ENCODE measurements around the gene PAMR1. TPM values are rescaled to one million over a fixed set of nuclear protein-coding genes. Genes with fewer than 3 reads are reported as not detected.

Gene PAMR1
- total and polyA plus RNA-seq, 2 experiments from 2014 or later: 119 to 151 TPM

- Histone ChIP-seq H3K4me3 (peak overlapping the region; percentile 22; the same call in 1 of the 2 replicates), H3K9ac (peak overlapping the region; percentile 49), H3K4me2 (ENCODE audit: unreplicated experiment) (peak overlapping the region; percentile 46), H3K4me1 (ENCODE audit: insufficient read depth) (peaks cover 43% of the 10 kb centered on the region), H3K79me2 (ENCODE audit: insufficient read depth) (peaks cover 61% of the 10 kb centered on the region), H2AFZ (0 out of 2 replicates have a peak overlapping the region, but pooled peaks have one; percentile 29), H3K27me3 (replicated peaks; ENCODE audit: insufficient read depth) (no peaks in the 10 kb centered on the region), H3K27ac (peak overlapping the region; percentile 77), H3F3A (ENCODE audit: insufficient read depth) (peaks cover 37% of the 10 kb centered on the region), H3K9me2 (ENCODE audit: insufficient read depth) (no peaks in the 10 kb centered on the region), H3K36me3 (ENCODE audit: low read depth) (peaks cover 12% of the 10 kb centered on the region; the same call in 1 of the 2 replicates), H4K20me1 (ENCODE audit: insufficient read depth) (no peaks in the 10 kb centered on the region), H3K9me3 (ENCODE audit: low read depth) (no peaks in the 10 kb centered on the region)
- WGBS, 2 experiments (ENCODE audit: low coverage in 1 of 2, low lambda C conversion rate in 2 of 2, missing lambda C conversion rate in 2 of 2): 0 to 1% methylated on average over 5 of the region's 5 CpGs
- DNase-seq: peak; percentile 95
- in situ Hi-C loops (cut with MboI): loop anchor here (25.0 kb wide), 1 partner anchor 976 kb away; no protein-coding TSS in a partner anchor
- TF ChIP-seq EZH2phosphoT487 (IDR thresholded peaks at IDR 0.05; ENCODE audit: insufficient read depth, low read depth) (no peak), EZH2 (IDR thresholded peaks at IDR 0.05; ENCODE audit: insufficient read depth, poor library complexity, severe bottlenecking) (no peak)
These were observed 13.8 kb downstream of the PAMR1 start for GRCh38 chr11:35511666-35512065.

GRCh38 chr11:35507688-35508087 is 17.7 kb downstream of the PAMR1 start:
- H3K9me2 ChIP-seq (ENCODE audit: insufficient read depth): no peaks in the 10 kb centered on the region
- TF ChIP-seq EZH2 (IDR thresholded peaks at IDR 0.05; ENCODE audit: insufficient read depth, poor library complexity, severe bottlenecking) (no peak), EZH2phosphoT487 (IDR thresholded peaks at IDR 0.05; ENCODE audit: insufficient read depth, low read depth) (no peak)
- H3F3A ChIP-seq (ENCODE audit: insufficient read depth): peaks cover 21% of the 10 kb centered on the region
- no peak overlapping the region for H3K4me2 ChIP-seq (ENCODE audit: unreplicated experiment)
- peaks cover 27% of the 10 kb centered on the region for H3K4me1 ChIP-seq (ENCODE audit: insufficient read depth)
- peaks cover 28% of the 10 kb centered on the region for H3K79me2 ChIP-seq (ENCODE audit: insufficient read depth)
- H3K27ac ChIP-seq: no peak overlapping the region
- peak; percentile 14 for DNase-seq
- H2AFZ ChIP-seq: no peak overlapping the region
- H3K9me3 ChIP-seq (ENCODE audit: low read depth): no peaks in the 10 kb centered on the region
- no peak overlapping the region for H3K4me3 ChIP-seq
- in situ Hi-C loops (cut with MboI): loop anchor here (25.0 kb wide), 1 partner anchor 980 kb away; no protein-coding TSS in a partner anchor
- no peaks in the 10 kb centered on the region for H4K20me1 ChIP-seq (ENCODE audit: insufficient read depth)
- H3K27me3 ChIP-seq (replicated peaks; ENCODE audit: insufficient read depth): no peaks in the 10 kb centered on the region
- H3K36me3 ChIP-seq (ENCODE audit: low read depth): peaks cover 13% of the 10 kb centered on the region; the same call in 1 of the 2 replicates
- no peak overlapping the region for H3K9ac ChIP-seq
- WGBS, 2 experiments (ENCODE audit: low coverage in 1 of 2, low lambda C conversion rate in 2 of 2, missing lambda C conversion rate in 2 of 2): 95 to 96% methylated on average over 2 of the region's 2 CpGs

- TF ChIP-seq EZH2 (IDR thresholded peaks at IDR 0.05; ENCODE audit: insufficient read depth, poor library complexity, severe bottlenecking) (no peak), EZH2phosphoT487 (IDR thresholded peaks at IDR 0.05; ENCODE audit: insufficient read depth, low read depth) (no peak)
- WGBS, 2 experiments (ENCODE audit: low coverage in 1 of 2, low lambda C conversion rate in 2 of 2, missing lambda C conversion rate in 2 of 2): 83 to 85% methylated on average over 4 of the region's 4 CpGs
- Histone ChIP-seq H3K9me2 (ENCODE audit: insufficient read depth) (no peaks in the 10 kb centered on the region), H3K4me2 (ENCODE audit: unreplicated experiment) (no peak overlapping the region), H3K36me3 (ENCODE audit: low read depth) (peaks cover 7% of the 10 kb centered on the region; the same call in 1 of the 2 replicates), H3K9ac (no peak overlapping the region), H3K4me3 (no peak overlapping the region), H3K27ac (no peak overlapping the region), H3K4me1 (ENCODE audit: insufficient read depth) (no peaks in the 10 kb centered on the region), H4K20me1 (ENCODE audit: insufficient read depth) (no peaks in the 10 kb centered on the region), H2AFZ (no peak overlapping the region), H3K79me2 (ENCODE audit: insufficient read depth) (no peaks in the 10 kb centered on the region), H3F3A (ENCODE audit: insufficient read depth) (0 out of 2 replicates have a peak, but pooled peaks cover 5% of the 10 kb centered on the region), H3K9me3 (ENCODE audit: low read depth) (no peaks in the 10 kb centered on the region), H3K27me3 (replicated peaks; ENCODE audit: insufficient read depth) (no peaks in the 10 kb centered on the region)
- DNase-seq: no peak
- in situ Hi-C loops (cut with MboI): loop anchor here (25.0 kb wide), 1 partner anchor 986 kb away; no protein-coding TSS in a partner anchor
These were observed 23.6 kb downstream of the PAMR1 start for GRCh38 chr11:35501776-35502175.

GRCh38 chr11:35500744-35501143 is 24.7 kb downstream of the PAMR1 start:
- H3K4me1 ChIP-seq (ENCODE audit: insufficient read depth): no peaks in the 10 kb centered on the region
- no peak for DNase-seq
- no peaks in the 10 kb centered on the region for H4K20me1 ChIP-seq (ENCODE audit: insufficient read depth)
- no peak overlapping the region for H3K9ac ChIP-seq
- H3K79me2 ChIP-seq (ENCODE audit: insufficient read depth): no peaks in the 10 kb centered on the region
- H3F3A ChIP-seq (ENCODE audit: insufficient read depth): 0 out of 2 replicates have a peak, but pooled peaks cover 5% of the 10 kb centered on the region
- no peak overlapping the region for H3K4me3 ChIP-seq
- TF ChIP-seq EZH2 (IDR thresholded peaks at IDR 0.05; ENCODE audit: insufficient read depth, poor library complexity, severe bottlenecking) (no peak), EZH2phosphoT487 (IDR thresholded peaks at IDR 0.05; ENCODE audit: insufficient read depth, low read depth) (no peak)
- H3K27me3 ChIP-seq (replicated peaks; ENCODE audit: insufficient read depth): no peaks in the 10 kb centered on the region
- no peak overlapping the region for H3K4me2 ChIP-seq (ENCODE audit: unreplicated experiment)
- no peak overlapping the region for H3K27ac ChIP-seq
- peaks cover 5% of the 10 kb centered on the region; the same call in 1 of the 2 replicates for H3K36me3 ChIP-seq (ENCODE audit: low read depth)
- H3K9me2 ChIP-seq (ENCODE audit: insufficient read depth): no peaks in the 10 kb centered on the region
- in situ Hi-C loops (cut with MboI): loop anchor here (25.0 kb wide), 1 partner anchor 987 kb away; no protein-coding TSS in a partner anchor
- H2AFZ ChIP-seq: no peak overlapping the region
- H3K9me3 ChIP-seq (ENCODE audit: low read depth): no peaks in the 10 kb centered on the region
